ENCODE results near the gene KDM1A.
A peak's percentile ranks its signal among the peaks of the same experiment; 100 is the strongest.
"Not testable (repeated sequence)": the region's sequence is repeated elsewhere in the genome, so short reads cannot be mapped to it uniquely, and the experiment has no call there.

KDM1A gene

GRCh38 chr1:23008901-23009300 is 10.4 kb upstream of the KDM1A start:
- intact Hi-C loops (cut with DNase I), result no loop called here
- no peak for DNase-seq

- DNase-seq; intact Hi-C loops (cut with DNase I): not testable (repeated sequence)
Measured at GRCh38 chr1:23010025-23010424, 9.2 kb upstream of the KDM1A start.

DNA sequence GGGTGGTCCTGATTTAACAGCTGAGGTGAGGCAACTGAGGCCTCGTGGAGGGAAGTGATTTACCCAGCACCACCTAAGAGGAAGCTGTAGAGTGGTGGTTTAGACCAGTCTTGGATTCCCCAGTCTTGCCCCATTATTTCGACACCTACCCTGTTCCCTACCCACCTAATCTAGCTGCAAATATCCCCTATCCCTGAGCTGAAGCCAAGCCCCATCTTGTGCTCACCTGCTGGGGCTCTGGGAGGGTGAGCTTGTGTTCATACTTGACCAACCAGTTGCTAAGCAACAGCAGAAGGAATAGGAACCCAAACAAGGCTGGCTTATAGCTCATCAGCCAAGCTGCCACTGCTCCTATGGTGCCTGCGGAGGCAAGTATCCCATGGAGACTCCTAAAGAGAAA is 5.6 kb upstream of the KDM1A start:
- DNase-seq, result peak in 2 of 10 donors; percentile 3 to 75

GRCh38 chr1:23018661-23019093 is 591 bp upstream of the KDM1A start:
- no peak for DNase-seq
- intact Hi-C loops (cut with DNase I), result no loop called here

More for the DNA sequence above, 5.6 kb upstream of the KDM1A start:
- intact Hi-C loops (cut with DNase I), result no loop called here

- intact Hi-C loops (cut with DNase I), result no loop called here
- peak in 5 of 10 donors; percentile 8 to 75 (median 18) for DNase-seq
Measured at GRCh38 chr1:23019863-23020625, 776 bp downstream of the KDM1A start.

DNA sequence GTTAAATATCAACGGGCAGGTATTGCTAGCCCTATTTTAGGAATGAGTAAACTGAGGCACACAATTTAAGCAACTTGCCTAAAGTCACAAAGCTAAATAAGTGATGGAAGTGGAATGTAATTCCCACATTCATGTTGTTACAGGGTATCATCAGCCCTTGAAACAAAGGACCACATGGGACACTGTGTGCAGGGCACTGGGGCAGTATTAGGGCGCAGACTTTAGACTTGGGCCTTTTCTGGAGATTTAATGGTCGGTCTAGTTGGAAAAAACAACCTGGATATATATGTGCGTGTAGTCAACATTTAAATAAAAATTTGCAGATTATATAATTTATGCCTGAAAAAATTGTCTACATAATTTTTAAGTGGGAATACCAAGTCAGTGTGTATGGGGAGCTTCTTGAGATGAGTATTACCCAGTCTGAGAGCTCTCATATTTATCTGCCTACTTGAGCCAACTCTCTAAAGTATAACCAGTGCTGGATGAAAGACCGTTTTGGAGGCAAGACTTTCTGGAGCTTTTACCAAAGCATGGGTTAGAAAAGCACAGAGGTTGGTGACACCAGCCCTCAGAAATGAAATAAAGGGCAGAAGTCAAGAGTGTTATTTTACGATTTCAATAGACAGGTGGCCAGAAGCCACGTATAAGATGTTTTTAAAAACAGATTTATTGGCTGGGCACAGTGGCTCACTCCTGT is 1.6 kb downstream of the KDM1A start:
- DNase-seq, result no peak
- intact Hi-C loops (cut with DNase I), result no loop called here

DNA sequence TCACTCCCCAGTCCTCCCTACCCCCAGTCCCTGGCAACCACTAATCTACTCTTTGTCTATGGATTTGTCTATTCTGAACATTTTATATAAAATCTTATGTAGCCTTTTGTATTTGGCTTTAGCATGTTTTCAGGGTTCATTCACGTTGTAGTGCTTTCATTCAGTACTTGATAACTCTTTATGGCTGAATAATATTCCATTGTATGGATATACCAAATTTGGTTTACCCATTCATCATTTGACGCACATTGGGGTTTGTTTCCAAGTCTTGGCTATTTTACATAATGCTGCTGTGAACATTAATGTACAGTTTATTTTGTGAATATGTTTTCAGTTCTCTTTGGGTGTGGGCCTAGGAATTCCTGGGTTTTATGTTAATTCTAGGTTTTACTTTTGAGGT is 2.6 kb downstream of the KDM1A start:
- no peak for DNase-seq
- intact Hi-C loops (cut with DNase I), result no loop called here

DNA sequence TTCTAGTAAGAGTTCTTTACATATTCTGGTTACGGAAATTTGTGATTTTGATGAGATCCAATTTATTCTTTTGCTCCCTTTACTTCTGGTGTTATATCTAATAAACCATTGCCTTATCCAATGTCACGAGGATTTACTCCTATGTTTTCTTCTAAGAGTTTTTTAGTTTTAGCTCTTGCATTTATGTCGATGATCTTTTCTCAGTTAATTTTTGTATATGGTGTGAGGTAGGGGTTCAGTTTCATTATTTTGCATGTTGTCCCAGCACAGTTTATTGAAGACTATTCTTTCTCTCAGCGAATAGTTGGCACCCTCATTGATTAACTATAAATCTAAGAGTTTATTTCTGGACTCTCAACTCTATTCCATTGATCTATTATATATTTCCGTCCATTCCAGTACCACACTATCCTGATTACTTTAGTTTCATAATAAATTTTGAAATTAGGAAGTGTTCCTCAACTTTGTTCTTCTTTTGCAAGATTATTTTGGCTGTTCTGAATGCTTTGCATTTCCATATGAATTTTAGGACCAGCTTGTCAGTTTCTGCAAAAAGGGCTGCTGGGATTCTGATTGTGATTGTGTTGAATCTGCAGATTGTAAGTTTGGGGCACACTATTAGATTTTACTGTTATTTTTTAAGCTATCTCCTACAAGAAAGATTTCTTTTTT is 4.0 kb downstream of the KDM1A start:
- intact Hi-C loops (cut with DNase I), result no loop called here
- DNase-seq, result no peak

GRCh38 chr1:23026568-23026967 is 7.3 kb downstream of the KDM1A start:
- intact Hi-C loops (cut with DNase I), result no loop called here
- no peak for DNase-seq

DNA sequence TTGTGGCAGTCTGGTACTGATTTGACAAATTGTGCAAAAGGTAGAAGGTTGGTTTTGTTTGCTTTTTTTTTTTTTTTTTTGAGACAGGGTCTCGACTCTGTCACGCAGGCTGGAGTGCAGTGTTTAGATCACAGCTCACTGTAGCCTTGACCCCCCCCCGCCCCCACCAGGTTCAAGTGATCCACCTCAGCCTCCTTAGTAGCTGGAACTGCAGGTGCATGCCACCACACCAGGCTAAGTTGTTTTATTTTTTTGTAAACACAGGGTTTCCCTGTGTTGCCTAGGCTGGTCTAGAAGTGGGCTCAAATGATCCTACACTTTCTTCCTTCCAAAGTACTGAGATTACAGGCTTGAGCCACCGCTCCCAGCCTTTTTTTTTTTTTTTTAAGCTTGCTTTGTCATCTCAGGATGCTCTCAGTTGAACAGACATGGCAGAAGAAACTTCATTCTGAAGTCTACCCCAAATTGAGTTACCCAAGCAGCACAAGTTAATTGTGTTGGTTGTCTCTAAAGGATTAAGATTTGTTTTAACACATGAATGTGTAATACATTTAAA is 8.2 kb downstream of the KDM1A start:
- no peak for DNase-seq
- intact Hi-C loops (cut with DNase I), result no loop called here

- no peak for DNase-seq
Measured at GRCh38 chr1:23029337-23029736, 10.1 kb downstream of the KDM1A start.

GRCh38 chr1:23035823-23036452 is 16.7 kb downstream of the KDM1A start:
- intact Hi-C loops (cut with DNase I), result no loop called here
- no peak for DNase-seq

More at GRCh38 chr1:23029337-23029736, 10.1 kb downstream of the KDM1A start:
- intact Hi-C loops (cut with DNase I), result no loop called here

GRCh38 chr1:23037081-23037740 is 17.9 kb downstream of the KDM1A start:
- no peak for DNase-seq
- intact Hi-C loops (cut with DNase I), result no loop called here

DNA sequence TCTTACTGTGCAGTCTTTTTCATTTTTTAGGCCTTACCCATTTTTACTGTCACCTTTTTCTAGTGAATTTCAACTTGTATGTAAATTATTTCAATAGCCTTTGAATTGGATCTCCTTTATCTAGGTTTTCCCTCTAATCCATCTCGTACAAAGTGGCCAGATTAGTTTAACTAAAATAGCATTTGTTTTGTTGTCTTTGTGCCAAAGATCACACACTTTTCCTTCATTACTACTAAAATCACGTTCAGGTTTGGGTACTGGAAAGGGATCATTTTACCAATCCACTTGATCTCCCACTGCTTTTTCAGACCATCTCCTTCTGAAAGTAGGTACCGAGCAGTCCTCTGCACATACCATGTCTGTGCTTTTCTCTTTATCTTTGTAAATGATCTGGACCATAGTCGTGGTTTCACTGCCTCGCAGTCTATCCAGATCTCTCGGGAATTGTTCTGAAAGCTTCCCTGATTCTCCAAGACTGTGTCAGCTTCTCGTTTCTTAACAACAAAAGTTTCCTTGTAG is 20.1 kb downstream of the KDM1A start:
- intact Hi-C loops (cut with DNase I), result no loop called here

GRCh38 chr1:23040509-23040908 is 21.2 kb downstream of the KDM1A start:
- intact Hi-C loops (cut with DNase I), result no loop called here
- DNase-seq, result no peak

More for the DNA sequence above, 20.1 kb downstream of the KDM1A start:
- DNase-seq, result no peak

DNA sequence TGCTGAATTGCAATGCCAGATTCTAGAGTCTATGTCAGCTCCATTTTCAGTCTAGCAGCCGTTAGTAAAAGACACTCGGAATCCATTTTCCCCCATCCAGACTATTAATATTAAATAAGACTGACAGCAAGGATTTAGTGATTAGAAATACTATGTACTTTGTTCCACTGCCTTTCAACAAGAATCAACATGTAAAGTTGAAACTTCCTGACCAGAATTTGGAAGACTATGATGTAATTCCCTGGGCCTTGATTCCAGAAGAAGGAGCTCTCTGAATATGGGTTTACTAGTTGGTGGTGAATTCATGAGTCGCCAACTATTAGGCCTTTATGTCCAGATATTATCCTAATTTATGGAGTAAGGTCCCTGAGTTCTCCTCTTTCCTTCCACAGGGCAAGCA is 24.8 kb downstream of the KDM1A start:
- DNase-seq, result no peak
- intact Hi-C loops (cut with DNase I), result no loop called here

GRCh38 chr1:23050201-23050600 is 30.9 kb downstream of the KDM1A start:
- no peak for DNase-seq
- intact Hi-C loops (cut with DNase I), result no loop called here

- intact Hi-C loops (cut with DNase I), result no loop called here
- DNase-seq, result no peak
Measured at GRCh38 chr1:23051290-23051909, 32.1 kb downstream of the KDM1A start.

- intact Hi-C loops (cut with DNase I), result no loop called here
- no peak for DNase-seq
Measured at GRCh38 chr1:23057301-23057700, 38.0 kb downstream of the KDM1A start.

All from posterior cingulate gyrus (tissue), 11 donors.